ENCODE data around the gene PPP6R2.

The PPP6R2 gene

DNA sequence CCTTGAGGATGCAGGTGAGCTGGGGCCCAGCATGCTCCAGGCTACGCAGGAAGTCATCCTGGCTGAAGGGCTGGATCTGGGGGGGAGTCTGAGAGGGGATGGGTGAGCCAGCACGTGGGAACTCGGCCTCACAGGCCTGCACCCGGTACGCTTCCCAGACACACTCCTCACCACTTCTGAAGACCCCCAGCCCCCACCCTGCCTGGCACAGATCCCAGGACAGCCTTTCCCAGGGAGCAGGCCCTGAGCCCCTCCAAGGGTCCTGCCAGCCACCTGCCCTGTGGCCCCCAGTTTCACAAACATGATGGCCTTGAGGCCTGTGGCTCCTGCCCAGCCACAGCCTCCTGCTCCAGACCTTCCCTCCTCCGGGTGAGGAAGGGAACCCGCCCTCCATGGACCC, 30.1 kb upstream of the PPP6R2 start:
- Histone ChIP-seq H3K9me3 (ENCODE audit: severe bottlenecking) (no peaks in the 10 kb centered on the region), H3K4me1 (ENCODE audit: insufficient read depth, poor library complexity, severe bottlenecking) (peaks cover 10% of the 10 kb centered on the region), H3K36me3 (ENCODE audit: low read depth) (no peaks in the 10 kb centered on the region), H3K27me3 (ENCODE audit: insufficient read depth, poor library complexity, severe bottlenecking) (no peaks in the 10 kb centered on the region), H3K27ac (ENCODE audit: poor library complexity, severe bottlenecking) (no peak overlapping the region), H3K4me3 (ENCODE audit: severe bottlenecking) (no peak overlapping the region)
- DNase-seq (ENCODE audit: low spot score) (no peak), ATAC-seq (ENCODE audit: low read depth) (no peak)
- TF ChIP-seq, protein P1, sequence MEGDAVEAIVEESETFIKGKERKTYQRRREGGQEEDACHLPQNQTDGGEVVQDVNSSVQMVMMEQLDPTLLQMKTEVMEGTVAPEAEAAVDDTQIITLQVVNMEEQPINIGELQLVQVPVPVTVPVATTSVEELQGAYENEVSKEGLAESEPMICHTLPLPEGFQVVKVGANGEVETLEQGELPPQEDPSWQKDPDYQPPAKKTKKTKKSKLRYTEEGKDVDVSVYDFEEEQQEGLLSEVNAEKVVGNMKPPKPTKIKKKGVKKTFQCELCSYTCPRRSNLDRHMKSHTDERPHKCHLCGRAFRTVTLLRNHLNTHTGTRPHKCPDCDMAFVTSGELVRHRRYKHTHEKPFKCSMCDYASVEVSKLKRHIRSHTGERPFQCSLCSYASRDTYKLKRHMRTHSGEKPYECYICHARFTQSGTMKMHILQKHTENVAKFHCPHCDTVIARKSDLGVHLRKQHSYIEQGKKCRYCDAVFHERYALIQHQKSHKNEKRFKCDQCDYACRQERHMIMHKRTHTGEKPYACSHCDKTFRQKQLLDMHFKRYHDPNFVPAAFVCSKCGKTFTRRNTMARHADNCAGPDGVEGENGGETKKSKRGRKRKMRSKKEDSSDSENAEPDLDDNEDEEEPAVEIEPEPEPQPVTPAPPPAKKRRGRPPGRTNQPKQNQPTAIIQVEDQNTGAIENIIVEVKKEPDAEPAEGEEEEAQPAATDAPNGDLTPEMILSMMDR (IDR thresholded peaks at IDR 0.05; ENCODE audit: poor library complexity, severe bottlenecking): no peak

- H3K9me3 ChIP-seq (ENCODE audit: severe bottlenecking): no peaks in the 10 kb centered on the region
- H3K4me3 ChIP-seq (ENCODE audit: severe bottlenecking): no peak overlapping the region
- TF ChIP-seq, protein P1 (IDR thresholded peaks at IDR 0.05; ENCODE audit: poor library complexity, severe bottlenecking): no peak
- H3K27me3 ChIP-seq (ENCODE audit: insufficient read depth, poor library complexity, severe bottlenecking): no peaks in the 10 kb centered on the region
- no peaks in the 10 kb centered on the region for H3K36me3 ChIP-seq (ENCODE audit: low read depth)
- H3K27ac ChIP-seq (ENCODE audit: poor library complexity, severe bottlenecking): no peak overlapping the region
- ATAC-seq (ENCODE audit: low read depth): no peak
- DNase-seq (ENCODE audit: low spot score): peak; percentile 58
- peaks cover 10% of the 10 kb centered on the region for H3K4me1 ChIP-seq (ENCODE audit: insufficient read depth, poor library complexity, severe bottlenecking)
Observed at GRCh38 chr22:50313600-50313999, 29.5 kb upstream of the PPP6R2 start.

GRCh38 chr22:50314081-50314454, 29.1 kb upstream of the PPP6R2 start:
- no peak for ATAC-seq (ENCODE audit: low read depth)
- no peak for DNase-seq (ENCODE audit: low spot score)
- peaks cover 10% of the 10 kb centered on the region for H3K4me1 ChIP-seq (ENCODE audit: insufficient read depth, poor library complexity, severe bottlenecking)
- H3K27me3 ChIP-seq (ENCODE audit: insufficient read depth, poor library complexity, severe bottlenecking): no peaks in the 10 kb centered on the region
- H3K27ac ChIP-seq (ENCODE audit: poor library complexity, severe bottlenecking): no peak overlapping the region
- no peaks in the 10 kb centered on the region for H3K36me3 ChIP-seq (ENCODE audit: low read depth)
- TF ChIP-seq, protein P1 (IDR thresholded peaks at IDR 0.05; ENCODE audit: poor library complexity, severe bottlenecking): no peak
- H3K9me3 ChIP-seq (ENCODE audit: severe bottlenecking): no peaks in the 10 kb centered on the region
- no peak overlapping the region for H3K4me3 ChIP-seq (ENCODE audit: severe bottlenecking)

DNA sequence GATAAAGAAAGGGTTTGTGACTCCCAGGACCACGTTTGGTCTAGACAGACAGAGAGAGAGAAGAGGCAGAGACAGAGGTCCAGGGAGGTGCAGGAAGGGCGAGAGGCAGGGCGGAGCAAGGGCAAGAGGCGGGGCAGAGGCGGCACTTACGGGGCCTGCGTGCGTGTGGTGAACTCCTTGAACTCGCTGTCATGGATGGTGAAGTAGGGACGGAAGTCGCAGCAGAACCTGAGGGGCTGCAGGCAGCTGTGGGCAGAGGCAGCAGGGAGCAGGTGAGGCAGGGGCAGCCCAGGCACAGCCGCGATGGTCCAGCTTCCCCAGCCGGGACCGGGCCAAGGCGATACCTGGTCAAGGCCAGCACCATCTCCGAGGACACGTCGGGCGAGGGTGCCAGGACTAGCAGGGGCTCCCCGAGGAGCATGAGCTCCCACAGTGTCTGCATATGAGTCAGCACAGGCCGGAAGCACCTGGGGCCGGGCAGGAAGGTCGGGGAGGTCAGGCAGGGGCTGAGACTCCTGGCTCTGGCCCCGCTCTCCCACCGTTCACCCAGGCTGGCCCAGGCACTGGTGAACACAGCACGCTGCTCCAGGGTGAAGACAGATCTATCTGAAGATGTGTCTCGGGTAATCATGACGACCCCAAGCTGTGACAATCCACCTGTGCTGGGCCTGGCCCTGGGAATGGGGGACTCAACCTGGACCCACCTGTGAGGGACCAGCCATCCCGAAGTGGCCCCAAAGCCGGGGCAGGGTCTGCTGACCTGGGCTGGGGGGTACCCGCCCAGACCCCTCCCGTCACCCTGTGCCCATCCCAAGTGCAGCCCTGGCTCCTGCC, 28.5 kb upstream of the PPP6R2 start:
- no peaks in the 10 kb centered on the region for H3K27me3 ChIP-seq (ENCODE audit: insufficient read depth, poor library complexity, severe bottlenecking)
- H3K4me3 ChIP-seq (ENCODE audit: severe bottlenecking): no peak overlapping the region
- H3K27ac ChIP-seq (ENCODE audit: poor library complexity, severe bottlenecking): no peak overlapping the region
- no peaks in the 10 kb centered on the region for H3K9me3 ChIP-seq (ENCODE audit: severe bottlenecking)
- peaks cover 10% of the 10 kb centered on the region for H3K4me1 ChIP-seq (ENCODE audit: insufficient read depth, poor library complexity, severe bottlenecking)
- DNase-seq (ENCODE audit: low spot score): peak; percentile 61
- H3K36me3 ChIP-seq (ENCODE audit: low read depth): no peaks in the 10 kb centered on the region
- TF ChIP-seq, protein P1 (IDR thresholded peaks at IDR 0.05; ENCODE audit: poor library complexity, severe bottlenecking): no peak
- ATAC-seq (ENCODE audit: low read depth): peak; percentile 30; the same call in 2 of the 3 replicates

All from RWPE2 (cell line).